K562 (cell line): ENCODE data around the gene TCEANC. TPM values are rescaled to one million over a fixed set of nuclear protein-coding genes. Genes with fewer than 3 reads are reported as not detected.

Experiments used
- CBX1 ChIP-seq: sonication (generic); IDR thresholded peaks from 2 replicates; pipeline ENCODE4 v1.6.1; 2016; ENCODE audit warnings: antibody characterized with exemption, low read depth, mild to moderate bottlenecking
- CEBPB ChIP-seq: fragments of 450-650 bp; IDR thresholded peaks from 2 replicates; pipeline ENCODE4 v1.6.1; 2016; ENCODE audit warnings: missing genetic modification characterization, missing compliant biosample characterization
- CHD2 ChIP-seq: IDR thresholded peaks from 2 replicates; pipeline ENCODE4 v1.6.1; 2011; ENCODE audit warnings: low read depth, low read length
- FOXK2 ChIP-seq, 2 experiments: fragments of 450-650 bp; IDR thresholded peaks in 1 of 2; conservative IDR thresholded peaks in 1 of 2; 2 replicates each; pipeline ENCODE4 v1.6.1; 2016; ENCODE audit warnings: low read depth in 2 of 2, mild to moderate bottlenecking in 1 of 2
- HDAC6 ChIP-seq: IDR thresholded peaks from 2 replicates; pipeline ENCODE4 v1.6.1; 2012; ENCODE audit warnings: low read depth, mild to moderate bottlenecking, control low read depth, inconsistent platforms, low read length, moderate library complexity
- HNRNPH1 ChIP-seq: fragments of 200-400 bp; formaldehyde crosslinking; optimal IDR thresholded peaks from 2 replicates; pipeline ENCODE3; 2017; ENCODE audit warnings: low read depth, mild to moderate bottlenecking, low read length, moderate library complexity
- NFRKB ChIP-seq: fragments of 450-650 bp; IDR thresholded peaks from 2 replicates; pipeline ENCODE4 v1.6.1; 2016; ENCODE audit warnings: low read depth
- RAD21 ChIP-seq, 2 experiments: fragments of 250-450 bp in 1 of 2; fragments of 450-650 bp in 1 of 2; sonication (Bioruptor Pico) in 1 of 2; formaldehyde crosslinking in 1 of 2; IDR thresholded peaks in 1 of 2; conservative IDR thresholded peaks in 1 of 2; 2 replicates each; pipeline versions ENCODE4 v1.4.0 to v1.8.0; 2020 to 2022; ENCODE audit warnings: mild to moderate bottlenecking in 2 of 2, moderate library complexity in 1 of 2
- RFX7 ChIP-seq: fragments of 250-450 bp; sonication (Bioruptor Pico); IDR thresholded peaks from 2 replicates; pipeline ENCODE4 v1.5.1; 2021; ENCODE audit warnings: mild to moderate bottlenecking
- SNRNP70 ChIP-seq: fragments of 200-400 bp; formaldehyde crosslinking; optimal IDR thresholded peaks from 2 replicates; pipeline ENCODE3; 2017; ENCODE audit warnings: low read depth, low read length
- SPI1 ChIP-seq: IDR thresholded peaks from 2 replicates; pipeline ENCODE4 v1.6.1; 2011; ENCODE audit warnings: low read depth, low read length, control low read depth, borderline replicate concordance
- STAT5B ChIP-seq: fragments of 250-450 bp; sonication (Bioruptor Pico); IDR thresholded peaks from 2 replicates; pipeline ENCODE4 v1.8.0; 2021; ENCODE audit warnings: mild to moderate bottlenecking, inconsistent platforms
- TCFL5 ChIP-seq: fragments of 250-450 bp; sonication (Bioruptor Pico); conservative IDR thresholded peaks from 2 replicates; pipeline ENCODE4 v1.6.1; 2021; ENCODE audit warnings: mild to moderate bottlenecking, moderate library complexity, matching md5 sums
- ZKSCAN3 ChIP-seq: fragments of 250-450 bp; sonication (Bioruptor Pico); IDR thresholded peaks from 2 replicates; pipeline ENCODE4 v1.4.0; 2020
- ZNF431 ChIP-seq: sonication (generic); formaldehyde crosslinking; IDR thresholded peaks from 2 replicates; pipeline ENCODE4 v1.8.0; 2022; ENCODE audit warnings: mild to moderate bottlenecking, missing genetic modification reagents
- ZNF551 ChIP-seq: fragments of 250-450 bp; sonication (Bioruptor Pico); IDR thresholded peaks from 2 replicates; pipeline ENCODE4 v1.5.0; 2021; ENCODE audit warnings: mild to moderate bottlenecking, moderate library complexity
- ZNF644 ChIP-seq: fragments of 200-800 bp; sonication (Bioruptor generic); IDR thresholded peaks from 2 replicates; pipeline ENCODE4 v1.6.1; 2016; ENCODE audit warnings: low read depth, missing genetic modification characterization, missing compliant biosample characterization
- ZNF766 ChIP-seq: fragments of 200-800 bp; sonication (Bioruptor generic); conservative IDR thresholded peaks from 2 replicates; pipeline ENCODE4 v1.6.1; 2016; ENCODE audit warnings: missing genetic modification characterization, missing compliant biosample characterization
- polyA plus RNA-seq, 8 experiments: library from polyadenylated mRNA; depleted of rRNA in 4 of 8; stranded (reverse) in 5 of 8; unstranded in 3 of 8; fragments of >200 nt; fragmentation: Nextera tagmentation in 2 of 8; fragmentation: Illumina TruSeq in 1 of 8; extraction: Ambion mirVana in 2 of 8; extraction: Trizol in 1 of 8; gene quantifications; 2 replicates each; pipeline versions ENCODE4 v1.2.1 to v1.2.3, GENCODE V29; 2011 to 2014; ENCODE audit warnings: inconsistent platforms in 1 of 8, missing spikeins in 1 of 8
- total RNA-seq, 7 experiments: library from RNA; depleted of rRNA in 6 of 7; stranded (reverse); fragments of >200 nt in 6 of 7; fragmentation: Illumina TruSeq in 2 of 7; extraction: Trizol in 2 of 7; gene quantifications; 2 replicates each; pipeline versions ENCODE4 v1.2.1 to v1.2.3, GENCODE V29; 2011 to 2021; ENCODE audit warnings: low replicate concordance in 1 of 7
- TF ChIP-seq, protein P1 (sequence below): sonication (generic); formaldehyde crosslinking; IDR thresholded peaks from 2 replicates; pipeline ENCODE4 v1.8.1; 2023; ENCODE audit warnings: mild to moderate bottlenecking, missing genetic modification reagents
- TF ChIP-seq, protein P2 (sequence below), 2 experiments: IDR thresholded peaks in 1 of 2; conservative IDR thresholded peaks in 1 of 2; 2 replicates each; pipeline ENCODE4 v1.6.1; 2016; ENCODE audit warnings: low read depth in 2 of 2, mild to moderate bottlenecking in 1 of 2, missing compliant biosample characterization in 1 of 2, missing genetic modification characterization in 1 of 2, moderate library complexity in 1 of 2
- TF ChIP-seq, protein P3 (sequence below): sonication (generic); formaldehyde crosslinking; IDR thresholded peaks from 2 replicates; pipeline ENCODE4 v1.9.0; 2022; ENCODE audit warnings: mild to moderate bottlenecking, missing genetic modification reagents
- TF ChIP-seq, protein P4 (sequence below): fragments of 250-450 bp; sonication (Bioruptor Pico); IDR thresholded peaks from 2 replicates; pipeline ENCODE4 v1.4.0; 2020; ENCODE audit warnings: mild to moderate bottlenecking

Gene TCEANC
- total and polyA plus RNA-seq, 9 of the 15 experiments (the other 6 are each of a cell fraction or from before 2014, with no cell fraction given): 1.2 to 2.8 (median 2.0) TPM

DNA sequence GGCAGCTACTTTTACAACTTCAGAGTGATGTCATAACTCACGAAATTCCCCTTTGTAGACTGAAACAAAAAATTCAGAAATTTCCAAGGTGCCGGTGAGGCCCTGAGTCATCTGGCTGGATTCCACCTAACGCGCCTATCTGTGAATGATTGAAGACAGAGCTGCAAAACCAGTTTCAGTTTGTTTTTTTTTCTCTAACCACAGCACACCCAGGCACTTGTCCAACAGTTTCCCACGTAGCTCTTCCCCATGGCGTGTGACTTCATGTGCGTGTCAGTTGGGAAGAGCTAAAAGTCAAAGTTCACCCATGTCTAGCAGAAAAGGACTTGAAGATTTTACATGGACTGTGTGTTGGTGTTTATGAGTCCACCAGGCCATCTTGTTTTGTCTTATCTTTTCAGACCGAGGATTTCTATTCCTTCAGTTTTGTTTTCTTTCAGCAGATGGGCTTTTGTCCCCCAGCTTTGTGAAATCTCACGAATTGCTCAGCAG, 16.4 kb downstream of the TCEANC start (continued):
- TF ChIP-seq RFX7: no peak
- TF ChIP-seq, protein P1, sequence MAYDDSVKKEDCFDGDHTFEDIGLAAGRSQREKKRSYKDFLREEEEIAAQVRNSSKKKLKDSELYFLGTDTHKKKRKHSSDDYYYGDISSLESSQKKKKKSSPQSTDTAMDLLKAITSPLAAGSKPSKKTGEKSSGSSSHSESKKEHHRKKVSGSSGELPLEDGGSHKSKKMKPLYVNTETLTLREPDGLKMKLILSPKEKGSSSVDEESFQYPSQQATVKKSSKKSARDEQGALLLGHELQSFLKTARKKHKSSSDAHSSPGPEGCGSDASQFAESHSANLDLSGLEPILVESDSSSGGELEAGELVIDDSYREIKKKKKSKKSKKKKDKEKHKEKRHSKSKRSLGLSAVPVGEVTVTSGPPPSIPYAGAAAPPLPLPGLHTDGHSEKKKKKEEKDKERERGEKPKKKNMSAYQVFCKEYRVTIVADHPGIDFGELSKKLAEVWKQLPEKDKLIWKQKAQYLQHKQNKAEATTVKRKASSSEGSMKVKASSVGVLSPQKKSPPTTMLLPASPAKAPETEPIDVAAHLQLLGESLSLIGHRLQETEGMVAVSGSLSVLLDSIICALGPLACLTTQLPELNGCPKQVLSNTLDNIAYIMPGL (CRISPR knock-in tag): no peak
- no peak for TF ChIP-seq ZKSCAN3
- TF ChIP-seq, protein P2, sequence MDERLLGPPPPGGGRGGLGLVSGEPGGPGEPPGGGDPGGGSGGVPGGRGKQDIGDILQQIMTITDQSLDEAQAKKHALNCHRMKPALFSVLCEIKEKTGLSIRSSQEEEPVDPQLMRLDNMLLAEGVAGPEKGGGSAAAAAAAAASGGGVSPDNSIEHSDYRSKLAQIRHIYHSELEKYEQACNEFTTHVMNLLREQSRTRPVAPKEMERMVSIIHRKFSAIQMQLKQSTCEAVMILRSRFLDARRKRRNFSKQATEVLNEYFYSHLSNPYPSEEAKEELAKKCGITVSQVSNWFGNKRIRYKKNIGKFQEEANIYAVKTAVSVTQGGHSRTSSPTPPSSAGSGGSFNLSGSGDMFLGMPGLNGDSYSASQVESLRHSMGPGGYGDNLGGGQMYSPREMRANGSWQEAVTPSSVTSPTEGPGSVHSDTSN (CRISPR knock-in tag; IDR thresholded peaks at IDR 0.05; ENCODE audit: low read depth): no peak
- TF ChIP-seq, protein P2 (tag; conservative IDR thresholded peaks at IDR 0.05; ENCODE audit: low read depth): peak; percentile 65
- no peak for TF ChIP-seq CHD2
- peak; percentile 46; the same call in 1 of the 2 replicates for TF ChIP-seq NFRKB
- no peak for TF ChIP-seq ZNF431 (CRISPR knock-in tag)
- TF ChIP-seq, protein P3, sequence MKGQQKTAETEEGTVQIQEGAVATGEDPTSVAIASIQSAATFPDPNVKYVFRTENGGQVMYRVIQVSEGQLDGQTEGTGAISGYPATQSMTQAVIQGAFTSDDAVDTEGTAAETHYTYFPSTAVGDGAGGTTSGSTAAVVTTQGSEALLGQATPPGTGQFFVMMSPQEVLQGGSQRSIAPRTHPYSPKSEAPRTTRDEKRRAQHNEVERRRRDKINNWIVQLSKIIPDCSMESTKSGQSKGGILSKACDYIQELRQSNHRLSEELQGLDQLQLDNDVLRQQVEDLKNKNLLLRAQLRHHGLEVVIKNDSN: no peak
- TF ChIP-seq, protein P4, sequence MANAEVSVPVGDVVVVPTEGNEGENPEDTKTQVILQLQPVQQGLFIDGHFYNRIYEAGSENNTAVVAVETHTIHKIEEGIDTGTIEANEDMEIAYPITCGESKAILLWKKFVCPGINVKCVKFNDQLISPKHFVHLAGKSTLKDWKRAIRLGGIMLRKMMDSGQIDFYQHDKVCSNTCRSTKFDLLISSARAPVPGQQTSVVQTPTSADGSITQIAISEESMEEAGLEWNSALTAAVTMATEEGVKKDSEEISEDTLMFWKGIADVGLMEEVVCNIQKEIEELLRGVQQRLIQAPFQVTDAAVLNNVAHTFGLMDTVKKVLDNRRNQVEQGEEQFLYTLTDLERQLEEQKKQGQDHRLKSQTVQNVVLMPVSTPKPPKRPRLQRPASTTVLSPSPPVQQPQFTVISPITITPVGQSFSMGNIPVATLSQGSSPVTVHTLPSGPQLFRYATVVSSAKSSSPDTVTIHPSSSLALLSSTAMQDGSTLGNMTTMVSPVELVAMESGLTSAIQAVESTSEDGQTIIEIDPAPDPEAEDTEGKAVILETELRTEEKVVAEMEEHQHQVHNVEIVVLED: no peak
- no peak for TF ChIP-seq ZNF551 (CRISPR knock-in tag)
- no peak for TF ChIP-seq HDAC6
- no peak for TF ChIP-seq SNRNP70
- 0 out of 2 replicates have a peak, but pooled peaks have one; percentile 31 for TF ChIP-seq ZNF766
- peak; percentile 13 to 51; a peak in 1 of 4 replicates for TF ChIP-seq FOXK2 (conservative IDR thresholded peaks at IDR 0.05 in 1 of 2, IDR thresholded peaks at IDR 0.05 in 1 of 2; ENCODE audit: low read depth in 2 of 2)
- no peak for TF ChIP-seq HNRNPH1
- TF ChIP-seq CBX1: no peak
- TF ChIP-seq RAD21 (CRISPR knock-in tag; conservative IDR thresholded peaks at IDR 0.05 in 1 of 2, IDR thresholded peaks at IDR 0.05 in 1 of 2): no peak
- TF ChIP-seq STAT5B: no peak
- TF ChIP-seq TCFL5 (CRISPR knock-in tag): no peak
- no peak for TF ChIP-seq CEBPB (tag)
- TF ChIP-seq ZNF644 (tag): 0 out of 2 replicates have a peak, but pooled peaks have one; percentile 60
- no peak for TF ChIP-seq SPI1
